GM04503 (cell line): ENCODE data around the gene PDE9A.

Experiments
- DNase-seq: peaks from one replicate; pipeline ENCODE4 v3.0.0-alpha.2; 2012; ENCODE audit warnings: low read depth

The PDE9A gene

GRCh38 chr21:42672699-42673458 lies 19.5 kb downstream of the PDE9A start:
- DNase-seq = no peak

DNA sequence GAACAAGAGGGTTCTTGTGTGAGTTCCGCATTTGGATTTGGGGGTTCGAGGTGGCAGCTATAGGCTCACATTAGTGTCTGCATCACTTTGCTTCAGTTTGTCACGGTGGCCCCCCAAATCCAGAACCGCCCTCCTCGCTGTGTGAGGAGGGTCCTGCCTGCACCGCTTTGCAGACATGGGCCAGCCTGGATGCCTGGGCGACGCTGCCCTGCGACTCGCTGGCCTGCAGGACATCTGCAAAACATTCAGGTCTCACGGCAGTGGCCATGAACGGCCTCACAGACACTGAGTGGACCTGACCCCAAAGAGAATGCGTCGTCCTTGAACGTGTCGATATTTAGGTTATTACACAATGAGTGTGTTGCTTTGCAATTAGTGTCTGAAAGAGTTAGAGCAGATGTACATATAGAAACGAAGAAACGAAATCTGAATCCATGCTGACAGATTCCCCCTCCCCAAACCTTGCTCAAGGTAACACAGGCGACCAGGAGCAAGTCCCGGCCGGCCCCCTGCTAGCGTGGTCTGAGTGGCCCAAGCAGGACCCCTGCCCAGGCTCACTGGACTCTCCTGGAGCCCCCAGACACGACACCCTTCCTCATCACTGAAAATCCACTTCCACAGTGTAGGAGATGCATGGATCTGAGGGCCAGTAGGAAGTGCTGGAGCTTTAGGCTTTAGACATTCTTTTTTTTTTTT lies 20.4 kb downstream of the PDE9A start:
- DNase-seq = no peak

- DNase-seq = no peak
Measured at GRCh38 chr21:42674351-42674940, 21.0 kb downstream of the PDE9A start.

GRCh38 chr21:42675403-42675802 lies 22.0 kb downstream of the PDE9A start:
- no peak for DNase-seq

GRCh38 chr21:42676808-42677207 lies 23.4 kb downstream of the PDE9A start:
- no peak for DNase-seq

DNA sequence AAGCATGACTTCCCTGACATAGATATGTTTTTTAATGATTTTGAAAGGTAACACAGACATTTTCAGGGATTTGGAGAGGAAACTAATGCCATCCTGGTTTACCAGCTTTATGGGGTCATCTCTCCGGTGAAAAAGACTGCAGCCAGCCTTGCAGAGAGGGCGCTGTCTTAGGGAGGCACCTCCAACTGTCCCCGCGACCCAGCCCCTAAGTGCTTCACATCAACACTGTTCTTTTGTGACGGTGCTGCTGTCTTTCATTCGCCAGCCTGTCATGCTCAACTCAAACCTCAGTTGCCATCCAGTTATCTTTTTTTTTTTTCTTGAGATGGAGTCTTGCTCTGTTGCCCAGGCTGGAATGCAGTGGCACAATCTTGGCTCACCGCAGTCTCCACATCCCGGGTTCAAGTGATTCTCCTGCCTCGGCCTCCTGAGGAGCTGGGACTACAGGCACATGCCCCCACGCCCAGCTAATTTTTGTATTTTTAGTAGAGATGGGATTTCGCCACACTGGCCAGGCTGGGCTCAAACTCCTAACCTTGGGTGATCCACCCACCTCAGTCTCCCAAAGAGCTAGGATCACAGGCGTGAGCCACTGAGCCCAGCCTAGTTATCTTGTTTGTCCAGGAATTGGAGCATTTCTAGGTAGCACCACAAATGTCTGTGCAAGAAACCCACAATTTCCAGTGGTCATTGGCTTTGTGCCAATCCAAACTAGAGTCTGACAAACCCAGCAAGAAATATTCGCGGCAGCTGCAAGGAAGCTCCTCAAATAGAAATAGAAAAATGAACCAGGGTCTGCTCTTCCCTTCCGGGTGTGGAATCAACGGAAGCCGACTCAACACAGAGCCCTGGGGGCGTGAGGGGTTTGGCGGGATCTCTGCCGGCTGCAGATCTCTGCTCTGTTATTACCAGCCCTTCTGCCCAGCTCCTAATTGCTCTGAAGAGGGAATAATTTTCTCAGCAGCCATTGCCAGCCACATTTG lies 24.2 kb downstream of the PDE9A start:
- no peak for DNase-seq

GRCh38 chr21:42678618-42679295 lies 25.3 kb downstream of the PDE9A start:
- DNase-seq = no peak

DNA sequence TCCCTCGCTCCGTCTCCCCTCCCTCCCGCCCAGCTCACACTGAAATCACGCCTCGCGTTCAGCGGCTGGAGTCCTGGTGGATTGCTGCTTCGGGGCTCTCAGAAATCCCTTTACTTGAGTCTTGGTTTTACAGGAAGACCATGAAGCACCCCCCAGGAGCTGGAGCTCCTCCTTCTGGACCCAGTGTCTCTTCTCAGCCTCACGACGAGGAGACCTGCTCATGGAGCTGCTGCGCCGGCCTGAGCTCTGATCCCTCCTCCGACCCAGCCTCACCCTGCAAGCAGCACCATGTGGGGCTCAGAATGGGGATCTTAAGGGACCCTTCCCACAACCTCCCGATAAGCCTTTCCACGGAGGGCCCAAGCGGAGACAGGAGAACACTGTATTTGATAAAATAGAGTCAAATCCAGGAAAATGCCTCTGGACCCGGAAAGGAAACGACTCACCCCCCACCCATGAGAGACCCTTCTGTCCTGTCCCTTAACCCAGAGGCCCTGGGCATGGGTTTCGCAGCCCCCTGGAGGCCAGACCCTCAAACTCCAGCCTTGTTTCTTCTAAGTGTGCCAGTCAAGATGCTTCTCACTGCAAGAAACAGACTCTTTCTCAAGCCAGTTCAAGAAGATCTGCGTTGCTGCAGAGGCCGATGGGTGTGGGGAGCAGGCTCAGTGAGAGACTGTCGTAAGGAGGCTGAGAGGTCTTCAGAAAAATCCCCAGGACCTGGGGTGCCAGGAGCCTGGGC lies 26.1 kb downstream of the PDE9A start:
- no peak for DNase-seq

DNA sequence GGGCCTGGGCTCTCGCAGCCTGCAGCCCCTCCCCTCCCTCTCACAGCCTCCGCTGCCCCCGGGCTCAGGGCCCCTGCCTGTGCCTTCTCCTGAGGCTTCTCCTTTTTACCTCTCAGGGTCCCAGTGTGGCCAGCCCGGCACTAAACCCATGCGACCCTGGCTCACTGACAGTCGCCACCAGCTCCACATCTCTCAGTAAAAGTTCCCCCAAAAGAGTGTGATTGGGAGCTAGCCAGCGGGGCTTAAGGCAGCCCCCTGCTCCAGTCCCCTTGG lies 26.6 kb downstream of the PDE9A start:
- DNase-seq = no peak

GRCh38 chr21:42680429-42680828 lies 27.0 kb downstream of the PDE9A start:
- no peak for DNase-seq

DNA sequence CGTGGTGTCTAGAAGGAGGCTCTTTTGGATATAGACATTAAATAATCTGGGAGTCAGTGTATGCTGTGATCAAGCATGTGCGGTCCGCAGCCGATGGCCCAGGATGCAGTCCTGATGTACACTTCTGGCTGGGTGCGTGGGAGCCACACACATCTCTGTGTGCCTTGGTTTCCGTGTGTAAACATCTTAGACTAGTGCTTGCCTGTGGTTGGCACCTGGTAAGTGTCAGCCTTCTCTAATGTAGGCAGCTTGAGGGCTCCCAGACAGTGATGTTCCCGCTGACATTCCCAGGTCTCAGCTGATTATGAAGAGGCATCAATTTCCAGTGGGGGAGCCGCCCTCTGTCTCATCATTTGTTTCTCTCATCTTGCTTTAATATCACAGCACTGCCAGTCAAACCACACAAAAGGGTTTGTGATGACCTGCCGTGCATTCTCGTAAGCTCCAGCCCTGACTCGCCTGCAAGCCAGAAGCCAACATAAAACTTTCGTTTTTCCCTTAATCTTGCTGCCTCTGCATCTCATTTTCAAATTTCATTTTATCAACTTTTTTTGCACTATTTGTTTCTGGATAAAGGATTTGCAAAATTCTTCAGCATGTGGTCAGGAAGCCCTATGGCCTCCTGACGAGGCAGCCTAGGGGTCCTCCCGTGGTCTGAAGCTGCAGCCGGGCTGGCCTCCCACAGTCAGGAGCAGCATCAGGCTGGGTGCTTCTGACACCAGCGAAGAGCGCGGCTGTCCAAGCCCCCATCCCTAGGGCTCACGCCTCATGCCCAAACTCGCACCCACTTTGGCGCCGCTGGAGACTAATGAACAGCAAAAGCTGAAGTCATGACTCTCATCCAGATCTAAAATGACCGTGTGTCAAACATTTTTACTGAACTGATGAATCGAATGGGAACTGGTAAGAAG lies 28.1 kb downstream of the PDE9A start:
- no peak for DNase-seq

- no peak for DNase-seq
Measured at GRCh38 chr21:42682661-42683210, 29.3 kb downstream of the PDE9A start.

DNA sequence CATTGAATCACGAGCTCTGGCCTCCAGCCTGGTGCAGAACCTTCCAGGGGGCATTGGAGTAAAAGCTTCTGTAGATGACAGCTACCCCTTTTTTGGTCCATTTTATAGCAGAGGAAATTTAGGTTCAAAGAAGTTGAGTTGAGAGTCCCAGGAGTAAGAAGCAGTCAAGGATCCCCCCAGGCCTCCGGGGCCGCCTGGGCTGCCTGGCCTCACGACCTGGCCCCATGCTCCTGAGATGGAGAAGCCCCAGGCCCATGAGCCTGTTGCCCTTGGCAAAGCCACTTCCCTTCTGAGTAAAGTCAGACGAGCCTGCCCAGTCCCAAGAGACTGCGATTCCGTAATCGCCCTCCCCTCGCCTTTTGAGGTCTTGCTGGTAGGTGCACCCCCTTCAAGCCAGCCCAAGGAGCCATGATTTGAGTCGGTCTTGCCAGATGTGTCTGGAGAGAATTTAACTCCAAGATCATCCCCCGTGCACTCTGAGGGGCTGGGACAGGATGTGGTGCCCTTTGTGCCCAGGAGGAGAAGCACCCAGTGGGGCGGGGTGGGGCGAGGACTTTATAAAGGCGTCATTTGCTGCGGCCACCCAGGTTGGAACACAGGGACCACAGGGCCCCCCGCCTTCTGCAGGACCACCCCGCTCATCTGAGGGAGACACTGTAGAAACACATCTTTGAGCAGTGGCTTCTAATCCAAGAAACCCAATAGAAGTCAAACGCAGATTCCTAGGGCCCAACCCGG lies 30.1 kb downstream of the PDE9A start:
- DNase-seq = no peak

DNA sequence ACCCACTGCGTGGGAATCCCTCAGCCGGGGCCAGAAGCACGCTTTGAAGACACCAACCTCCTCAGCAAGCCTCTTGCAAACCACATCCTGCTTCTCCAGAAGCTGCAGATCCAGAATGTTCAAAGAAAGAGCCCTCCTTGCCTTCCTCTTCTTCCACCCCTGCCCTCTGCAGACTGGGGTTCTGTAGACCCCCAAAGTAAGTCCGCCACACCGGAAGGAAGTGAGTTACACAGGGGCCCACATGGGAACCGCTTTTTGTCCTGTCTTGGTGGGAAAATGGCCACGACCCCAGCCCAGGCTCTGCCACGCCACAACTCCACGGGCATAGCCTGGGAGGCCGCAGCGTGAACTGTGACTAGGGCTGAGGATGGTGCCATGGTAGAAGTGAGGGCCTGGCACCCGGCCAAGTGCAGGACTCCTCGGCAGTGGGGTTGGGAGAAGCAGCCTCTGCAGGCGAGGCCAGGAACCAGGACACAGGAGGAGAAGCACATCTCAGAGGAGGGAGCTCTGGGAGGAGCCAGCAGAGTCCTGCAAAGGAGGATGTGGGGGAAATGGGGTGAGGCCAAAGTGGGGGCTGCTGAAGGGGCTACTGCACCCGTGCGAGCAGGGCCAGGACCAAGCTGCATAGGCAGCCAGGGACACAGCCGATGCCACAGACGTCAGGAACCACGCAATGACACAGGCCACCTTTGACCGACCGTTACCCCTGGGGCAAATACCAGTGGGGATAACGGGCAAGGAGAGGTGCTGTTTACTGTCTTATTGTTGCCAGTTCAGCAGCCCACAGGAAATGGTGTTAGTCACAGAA lies 30.9 kb downstream of the PDE9A start:
- DNase-seq = no peak

- no peak for DNase-seq
Measured at GRCh38 chr21:42685036-42685435, 31.6 kb downstream of the PDE9A start.

DNA sequence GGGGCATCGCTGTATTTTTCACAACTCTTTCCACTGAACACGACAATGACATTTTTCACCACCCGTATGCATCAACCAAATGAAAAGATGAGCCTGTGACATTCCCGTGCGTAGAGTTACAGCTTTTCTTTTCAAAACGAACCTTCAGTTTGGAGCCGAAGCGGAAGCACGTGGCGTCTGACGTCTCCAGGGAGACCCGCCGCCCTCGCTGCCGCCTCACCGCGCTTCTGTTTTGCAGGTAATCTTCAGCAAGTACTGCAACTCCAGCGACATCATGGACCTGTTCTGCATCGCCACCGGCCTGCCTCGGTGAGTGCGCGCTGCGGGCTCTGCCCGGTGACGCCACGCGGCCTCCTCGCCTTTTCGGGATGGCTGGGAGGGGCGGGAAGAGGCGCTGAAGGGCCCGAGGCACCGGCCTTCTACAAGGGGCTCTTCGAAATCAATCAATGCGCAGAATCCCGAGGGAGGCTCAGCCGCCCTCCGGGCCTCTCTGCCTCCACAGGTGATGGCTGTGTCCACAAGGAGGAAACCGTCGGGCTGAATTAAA lies 32.6 kb downstream of the PDE9A start:
- no peak for DNase-seq

DNA sequence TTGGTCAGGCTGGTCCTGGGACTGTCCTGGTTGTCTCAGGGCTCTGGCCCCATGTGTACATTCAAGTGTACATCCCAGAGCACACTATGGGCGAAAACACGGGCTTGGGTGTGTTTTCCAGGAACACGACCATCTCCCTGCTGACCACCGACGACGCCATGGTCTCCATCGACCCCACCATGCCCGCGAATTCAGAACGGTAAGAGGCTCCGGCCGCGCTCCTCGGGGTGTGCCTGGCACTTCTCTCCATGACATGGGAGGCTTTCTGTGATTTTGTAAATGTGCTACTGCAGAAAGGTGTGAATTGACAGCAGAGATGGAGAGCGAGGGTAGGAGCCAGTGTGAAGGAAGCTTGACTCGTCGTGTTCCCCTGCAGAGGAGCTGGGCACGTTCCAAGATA lies 34.4 kb downstream of the PDE9A start:
- no peak for DNase-seq
